ENCODE measurements around the gene RAB1A.

RAB1A gene

GRCh38 chr2:65075176-65075575 lies 54.7 kb downstream of the RAB1A start:
- H3K4me3 ChIP-seq (ENCODE audit: low read length): no peak overlapping the region
- TF ChIP-seq CTCF (conservative IDR thresholded peaks at IDR 0.05; ENCODE audit: low read length): no peak
- no peak for DNase-seq (ENCODE audit: low read depth)

- no peak for DNase-seq (ENCODE audit: low read depth)
- no peak overlapping the region for H3K4me3 ChIP-seq (ENCODE audit: low read length)
- no peak for TF ChIP-seq CTCF (conservative IDR thresholded peaks at IDR 0.05; ENCODE audit: low read length)
These were observed 55.9 kb downstream of the RAB1A start for GRCh38 chr2:65073879-65074565.

GRCh38 chr2:65072181-65072970 lies 57.5 kb downstream of the RAB1A start:
- no peak for TF ChIP-seq CTCF (conservative IDR thresholded peaks at IDR 0.05; ENCODE audit: low read length)
- no peak overlapping the region for H3K4me3 ChIP-seq (ENCODE audit: low read length)
- no peak for DNase-seq (ENCODE audit: low read depth)

GRCh38 chr2:65071499-65072180 lies 58.3 kb downstream of the RAB1A start:
- DNase-seq (ENCODE audit: low read depth): no peak
- TF ChIP-seq CTCF (conservative IDR thresholded peaks at IDR 0.05; ENCODE audit: low read length): peak; percentile 35
- no peak overlapping the region for H3K4me3 ChIP-seq (ENCODE audit: low read length)

- no peak for DNase-seq (ENCODE audit: low read depth)
- no peak overlapping the region for H3K4me3 ChIP-seq (ENCODE audit: low read length)
- no peak for TF ChIP-seq CTCF (conservative IDR thresholded peaks at IDR 0.05; ENCODE audit: low read length)
These were observed 59.0 kb downstream of the RAB1A start for GRCh38 chr2:65070856-65071255.

- peak; percentile 53 for TF ChIP-seq CTCF (conservative IDR thresholded peaks at IDR 0.05; ENCODE audit: low read length)
- DNase-seq (ENCODE audit: low read depth): peak; percentile 61
- H3K4me3 ChIP-seq (ENCODE audit: low read length): no peak overlapping the region
These were observed 59.6 kb downstream of the RAB1A start for GRCh38 chr2:65070172-65070830.

All from AG10803 (cell line).